MM.1S (cell line): ENCODE results near the gene NUP153.

Experiments
- DNase-seq: peaks from one replicate; pipeline ENCODE4 v3.0.0-alpha.2; 2015
- H2AFZ ChIP-seq: fragments of 300-600 bp; sonication (generic); 2 replicates; pipeline ENCODE4 v1.6.0; 2016; ENCODE audit warnings: antibody characterized with exemption, low read length
- H3F3A ChIP-seq: fragments of 300-600 bp; sonication (generic); 2 replicates; pipeline ENCODE4 v1.6.1; 2016; ENCODE audit warnings: mild to moderate bottlenecking, antibody characterized with exemption, low read length, moderate library complexity, mixed read lengths; ENCODE audit not compliant: insufficient read depth
- H3K27ac ChIP-seq: fragments of 300-600 bp; sonication (generic); 2 replicates; pipeline ENCODE4 v1.5.1; 2016; ENCODE audit warnings: mild to moderate bottlenecking, low read length
- H3K27me3 ChIP-seq: fragments of 300-600 bp; sonication (generic); replicated peaks from 2 replicates; pipeline ENCODE4 v1.6.0; 2016; ENCODE audit warnings: low read length; ENCODE audit not compliant: insufficient read depth
- H3K36me3 ChIP-seq: fragments of 300-600 bp; sonication (generic); replicated peaks from 2 replicates; pipeline ENCODE4 v1.6.1; 2016; ENCODE audit warnings: mild to moderate bottlenecking, low read length, mixed read lengths; ENCODE audit not compliant: insufficient read depth
- H3K4me1 ChIP-seq: fragments of 300-600 bp; sonication (generic); 2 replicates; pipeline ENCODE4 v1.6.1; 2016; ENCODE audit warnings: low read length, mixed read lengths
- H3K4me2 ChIP-seq: fragments of 300-600 bp; sonication (generic); 2 replicates; pipeline ENCODE4 v1.6.0; 2016; ENCODE audit warnings: low read depth, low read length
- H3K4me3 ChIP-seq: fragments of 300-600 bp; sonication (generic); 2 replicates; pipeline ENCODE4 v1.5.1; 2016; ENCODE audit warnings: low read length, mixed read lengths
- H3K79me2 ChIP-seq: fragments of 300-600 bp; sonication (generic); 2 replicates; pipeline ENCODE4 v1.6.1; 2016; ENCODE audit warnings: mixed run types, low read length, mixed read lengths
- H3K9ac ChIP-seq: fragments of 300-600 bp; sonication (generic); 2 replicates; pipeline ENCODE4 v1.6.1; 2016; ENCODE audit warnings: low read length, mixed read lengths
- H3K9me2 ChIP-seq: fragments of 300-600 bp; sonication (generic); replicated peaks from 2 replicates; pipeline ENCODE4 v1.6.1; 2016; ENCODE audit warnings: mild to moderate bottlenecking, low read length, mixed read lengths; ENCODE audit not compliant: insufficient read depth
- H3K9me3 ChIP-seq: fragments of 300-600 bp; sonication (generic); replicated peaks from 2 replicates; pipeline ENCODE4 v1.6.1; 2016; ENCODE audit warnings: mild to moderate bottlenecking, low read length, mixed read lengths; ENCODE audit not compliant: insufficient read depth
- H4K20me1 ChIP-seq: fragments of 300-600 bp; sonication (generic); 2 replicates; pipeline ENCODE4 v1.6.1; 2016; ENCODE audit warnings: mild to moderate bottlenecking, low read length, moderate library complexity, mixed read lengths; ENCODE audit not compliant: insufficient read depth
- CTCF ChIP-seq: fragments of 300-600 bp; sonication (generic); IDR thresholded peaks from 2 replicates; pipeline ENCODE4 v1.5.1; 2016; ENCODE audit warnings: antibody characterized with exemption, low read length, mixed read lengths
- EZH2 ChIP-seq: fragments of 300-600 bp; sonication (generic); optimal IDR thresholded peaks from 2 replicates; pipeline ENCODE3; 2017; ENCODE audit warnings: low read depth, mild to moderate bottlenecking, antibody characterized with exemption, low read length, mixed read lengths
- EZH2phosphoT487 ChIP-seq: fragments of 300-600 bp; sonication (generic); IDR thresholded peaks from 2 replicates; pipeline ENCODE4 v1.6.1; 2018; ENCODE audit warnings: antibody characterized with exemption, low read length

NUP153 gene

DNA sequence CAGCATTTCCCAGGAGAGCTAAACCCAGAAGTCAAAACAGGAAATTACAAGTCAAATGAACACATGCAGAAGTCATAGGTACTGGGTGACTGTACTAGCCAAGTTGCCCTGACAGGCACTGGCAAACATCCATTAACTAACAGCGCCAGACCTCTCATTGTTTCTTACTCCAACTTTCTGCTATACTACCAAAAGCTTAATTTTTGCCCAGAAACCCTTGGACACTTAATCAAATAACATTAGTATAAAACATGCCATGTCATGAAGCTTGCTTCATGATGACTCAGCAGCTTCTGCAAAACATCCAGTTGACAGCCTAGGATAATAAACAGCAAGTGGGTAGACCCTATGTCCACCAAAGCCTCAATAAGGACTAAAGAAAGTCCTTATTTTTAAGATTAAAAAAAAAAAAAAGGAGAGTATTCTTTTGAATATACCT lies 3.5 kb downstream of the NUP153 start:
- H3K27me3 ChIP-seq = no peaks in the 10 kb centered on the region
- no peak overlapping the region for H2AFZ ChIP-seq
- H3K9me3 ChIP-seq = no peaks in the 10 kb centered on the region
- H3F3A ChIP-seq = peaks cover 36% of the 10 kb centered on the region
- H3K79me2 ChIP-seq = peaks cover 90% of the 10 kb centered on the region
- no peaks in the 10 kb centered on the region; the same call in 1 of the 2 replicates for H3K36me3 ChIP-seq
- peak overlapping the region; percentile 81 for H3K4me2 ChIP-seq
- H3K27ac ChIP-seq = peak overlapping the region; percentile 41; the same call in 1 of the 2 replicates
- peaks cover 27% of the 10 kb centered on the region for H3K4me1 ChIP-seq
- H3K9ac ChIP-seq = no peak overlapping the region
- TF ChIP-seq CTCF (no peak), EZH2phosphoT487 (no peak), EZH2 (no peak)
- H3K9me2 ChIP-seq = no peaks in the 10 kb centered on the region
- H4K20me1 ChIP-seq = peaks cover 25% of the 10 kb centered on the region
- peak overlapping the region; percentile 30; the same call in 1 of the 2 replicates for H3K4me3 ChIP-seq
- no peak for DNase-seq

DNA sequence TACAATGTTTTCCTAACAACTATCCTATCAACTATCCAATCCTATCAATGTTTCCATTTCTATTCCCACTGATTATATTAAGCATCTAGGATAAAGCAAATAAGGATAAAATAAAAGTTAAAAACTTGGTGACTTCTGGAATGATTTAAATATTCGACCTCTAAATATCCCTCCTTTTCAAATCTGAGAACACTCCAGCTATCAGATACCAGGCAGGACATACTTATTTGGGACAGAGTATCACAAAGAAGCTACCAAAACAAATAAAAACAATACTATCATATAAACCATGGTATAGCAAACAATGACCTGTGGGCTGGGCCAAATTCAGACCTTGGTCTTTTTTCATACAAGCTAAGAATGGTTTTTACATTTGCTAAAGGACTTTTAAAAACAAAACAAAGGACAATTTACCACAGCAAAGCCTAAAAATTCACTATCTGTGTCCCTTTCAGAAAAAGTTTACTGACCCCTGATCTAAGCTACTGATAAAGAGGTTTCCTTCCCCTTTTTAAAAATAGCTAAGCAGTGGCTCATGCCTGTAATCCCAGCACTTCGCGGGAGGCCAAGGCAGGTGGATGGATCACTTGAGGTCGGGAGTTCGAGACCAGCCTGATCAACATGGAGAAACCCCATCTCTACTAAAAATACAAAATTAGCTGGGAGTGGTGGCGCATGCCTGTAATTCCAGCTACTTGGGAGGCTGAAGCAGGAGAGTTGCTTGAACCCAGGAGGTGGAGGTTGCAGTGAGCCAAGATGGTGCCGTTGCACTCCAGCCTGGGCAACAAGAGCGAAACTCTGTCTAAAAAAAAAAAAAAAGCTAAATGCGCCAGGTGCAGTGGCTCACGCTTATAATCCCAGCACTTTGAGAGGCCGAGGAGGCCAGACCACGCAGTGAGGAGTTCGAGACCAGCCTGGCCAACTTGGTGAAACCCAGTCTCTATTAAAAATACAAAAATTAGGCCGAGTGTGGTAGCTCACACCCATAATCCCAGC lies 6.0 kb downstream of the NUP153 start:
- H4K20me1 ChIP-seq = peaks cover 36% of the 10 kb centered on the region
- peak overlapping the region; percentile 8; the same call in 1 of the 2 replicates for H3K4me2 ChIP-seq
- TF ChIP-seq EZH2phosphoT487 (no peak), EZH2 (no peak), CTCF (no peak)
- peaks cover 28% of the 10 kb centered on the region for H3F3A ChIP-seq
- no peak for DNase-seq
- peaks cover 23% of the 10 kb centered on the region for H3K4me1 ChIP-seq
- H3K4me3 ChIP-seq = no peak overlapping the region
- H3K9ac ChIP-seq = no peak overlapping the region
- peak overlapping the region; percentile 10; the same call in 1 of the 2 replicates for H3K27ac ChIP-seq
- H3K27me3 ChIP-seq = no peaks in the 10 kb centered on the region
- H3K79me2 ChIP-seq = peaks cover 100% of the 10 kb centered on the region
- no peak overlapping the region for H2AFZ ChIP-seq
- peaks cover 4% of the 10 kb centered on the region for H3K36me3 ChIP-seq
- H3K9me2 ChIP-seq = no peaks in the 10 kb centered on the region
- no peaks in the 10 kb centered on the region for H3K9me3 ChIP-seq

DNA sequence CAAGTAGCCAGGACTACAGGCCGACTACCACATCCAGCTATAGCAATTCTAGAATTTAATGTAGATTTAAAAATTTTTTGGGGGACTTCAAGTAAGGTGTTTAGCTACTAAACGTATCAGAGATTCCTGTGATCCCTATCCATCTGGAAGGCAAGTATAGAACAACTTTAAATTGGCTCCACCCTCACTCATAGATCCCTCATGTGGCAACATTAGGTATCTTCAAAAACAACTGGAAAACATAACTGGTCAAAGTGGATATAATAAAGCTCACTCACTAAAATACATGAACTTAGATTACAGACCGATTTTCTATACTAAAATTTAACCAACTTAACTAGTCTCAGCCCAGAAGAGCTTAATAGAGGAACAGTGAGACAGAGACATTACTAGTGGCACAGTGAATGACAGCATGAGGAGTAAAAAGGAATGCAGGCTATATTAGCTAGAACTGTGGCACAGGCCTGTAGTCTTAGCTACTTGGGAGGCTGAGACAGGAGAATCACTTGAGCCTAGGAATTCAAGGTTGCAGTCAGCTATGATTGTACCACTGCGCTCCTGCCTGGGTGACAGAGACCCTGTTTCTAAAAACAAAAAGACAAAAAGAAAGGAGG lies 14.7 kb downstream of the NUP153 start:
- TF ChIP-seq EZH2 (no peak), CTCF (no peak), EZH2phosphoT487 (no peak)
- Histone ChIP-seq H3K27me3 (no peaks in the 10 kb centered on the region), H3K4me1 (no peaks in the 10 kb centered on the region), H3K4me2 (no peak overlapping the region), H3K9me3 (no peaks in the 10 kb centered on the region), H3K36me3 (peaks cover 4% of the 10 kb centered on the region), H3K27ac (no peak overlapping the region), H3K79me2 (peaks cover 100% of the 10 kb centered on the region), H3F3A (peaks cover 2% of the 10 kb centered on the region; the same call in 1 of the 2 replicates), H3K9me2 (no peaks in the 10 kb centered on the region), H4K20me1 (peaks cover 78% of the 10 kb centered on the region), H2AFZ (no peak overlapping the region), H3K4me3 (no peak overlapping the region), H3K9ac (no peak overlapping the region)
- DNase-seq = no peak
